Measurements from ENCODE around the gene OR2G6.
"Not testable (repeated sequence)": the region's sequence is repeated elsewhere in the genome, so short reads cannot be mapped to it uniquely, and the experiment has no call there.

- not testable (repeated sequence) for TF ChIP-seq EZH2 (IDR thresholded peaks at IDR 0.05; ENCODE audit: borderline replicate concordance, control insufficient read depth, low read depth, low read length); POLR2AphosphoS5 (IDR thresholded peaks at IDR 0.05; ENCODE audit: low read length); FOS (IDR thresholded peaks at IDR 0.05; ENCODE audit: borderline replicate concordance, extremely low read depth, insufficient read length); KDM1A (IDR thresholded peaks at IDR 0.05; ENCODE audit: borderline replicate concordance); RAD21 (IDR thresholded peaks at IDR 0.05; ENCODE audit: insufficient read depth, low read depth, low read length); HDAC2 (IDR thresholded peaks at IDR 0.05); SIN3A (IDR thresholded peaks at IDR 0.05; ENCODE audit: low read depth, low read length); JUND (IDR thresholded peaks at IDR 0.05; ENCODE audit: low read depth, low read length); NR2C2 (IDR thresholded peaks at IDR 0.05; ENCODE audit: borderline replicate concordance, control insufficient read depth, insufficient read length, low read depth); BCL11A (IDR thresholded peaks at IDR 0.05; ENCODE audit: low read depth, low read length); YBX1 (IDR thresholded peaks at IDR 0.05); WRNIP1 (IDR thresholded peaks at IDR 0.05; ENCODE audit: borderline replicate concordance, low read depth, low read length); SIX5 (IDR thresholded peaks at IDR 0.05; ENCODE audit: low read depth, low read length, severe bottlenecking)
- TF ChIP-seq, protein P1, sequence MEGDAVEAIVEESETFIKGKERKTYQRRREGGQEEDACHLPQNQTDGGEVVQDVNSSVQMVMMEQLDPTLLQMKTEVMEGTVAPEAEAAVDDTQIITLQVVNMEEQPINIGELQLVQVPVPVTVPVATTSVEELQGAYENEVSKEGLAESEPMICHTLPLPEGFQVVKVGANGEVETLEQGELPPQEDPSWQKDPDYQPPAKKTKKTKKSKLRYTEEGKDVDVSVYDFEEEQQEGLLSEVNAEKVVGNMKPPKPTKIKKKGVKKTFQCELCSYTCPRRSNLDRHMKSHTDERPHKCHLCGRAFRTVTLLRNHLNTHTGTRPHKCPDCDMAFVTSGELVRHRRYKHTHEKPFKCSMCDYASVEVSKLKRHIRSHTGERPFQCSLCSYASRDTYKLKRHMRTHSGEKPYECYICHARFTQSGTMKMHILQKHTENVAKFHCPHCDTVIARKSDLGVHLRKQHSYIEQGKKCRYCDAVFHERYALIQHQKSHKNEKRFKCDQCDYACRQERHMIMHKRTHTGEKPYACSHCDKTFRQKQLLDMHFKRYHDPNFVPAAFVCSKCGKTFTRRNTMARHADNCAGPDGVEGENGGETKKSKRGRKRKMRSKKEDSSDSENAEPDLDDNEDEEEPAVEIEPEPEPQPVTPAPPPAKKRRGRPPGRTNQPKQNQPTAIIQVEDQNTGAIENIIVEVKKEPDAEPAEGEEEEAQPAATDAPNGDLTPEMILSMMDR (IDR thresholded peaks at IDR 0.05 in 2 of 3, conservative IDR thresholded peaks at IDR 0.05 in 1 of 3; ENCODE audit: control insufficient read depth in 2 of 3, extremely low read depth in 1 of 3, insufficient read depth in 1 of 3, low read depth in 3 of 3, low read length in 3 of 3) = not testable (repeated sequence)
These were observed 32.2 kb upstream of the OR2G6 start for GRCh38 chr1:248475660-248476059.
